Astrocyte of the cerebellum (primary cell): ENCODE data around the gene CCL4.
"Not testable (repeated sequence)": the region's sequence is repeated elsewhere in the genome, so short reads cannot be mapped to it uniquely, and the experiment has no call there.

Source experiments
- DNase-seq: peaks from one replicate; pipeline ENCODE4 v3.0.0-alpha.2; 2011; ENCODE audit warnings: low read depth
- H3K4me3 ChIP-seq: 2 replicates; pipeline ENCODE4 v1.5.1; 2011; ENCODE audit warnings: mild to moderate bottlenecking, low read depth, low read length, moderate library complexity
- in situ Hi-C: cut with HindIII; loops from 2 replicates; pipeline ENCODE4 v1.10.0; 2017; ENCODE audit warnings: low sequenced_read_pairs
- TF ChIP-seq, protein P1 (sequence below): IDR thresholded peaks from 2 replicates; pipeline ENCODE4 v1.5.1; 2012; ENCODE audit warnings: low read length, low read depth, moderate library complexity, mild to moderate bottlenecking; ENCODE audit errors: missing control alignments

Gene CCL4

GRCh38 chr17:36107660-36108059 is 4.0 kb downstream of the CCL4 start:
- no peak for DNase-seq
- TF ChIP-seq, protein P1, sequence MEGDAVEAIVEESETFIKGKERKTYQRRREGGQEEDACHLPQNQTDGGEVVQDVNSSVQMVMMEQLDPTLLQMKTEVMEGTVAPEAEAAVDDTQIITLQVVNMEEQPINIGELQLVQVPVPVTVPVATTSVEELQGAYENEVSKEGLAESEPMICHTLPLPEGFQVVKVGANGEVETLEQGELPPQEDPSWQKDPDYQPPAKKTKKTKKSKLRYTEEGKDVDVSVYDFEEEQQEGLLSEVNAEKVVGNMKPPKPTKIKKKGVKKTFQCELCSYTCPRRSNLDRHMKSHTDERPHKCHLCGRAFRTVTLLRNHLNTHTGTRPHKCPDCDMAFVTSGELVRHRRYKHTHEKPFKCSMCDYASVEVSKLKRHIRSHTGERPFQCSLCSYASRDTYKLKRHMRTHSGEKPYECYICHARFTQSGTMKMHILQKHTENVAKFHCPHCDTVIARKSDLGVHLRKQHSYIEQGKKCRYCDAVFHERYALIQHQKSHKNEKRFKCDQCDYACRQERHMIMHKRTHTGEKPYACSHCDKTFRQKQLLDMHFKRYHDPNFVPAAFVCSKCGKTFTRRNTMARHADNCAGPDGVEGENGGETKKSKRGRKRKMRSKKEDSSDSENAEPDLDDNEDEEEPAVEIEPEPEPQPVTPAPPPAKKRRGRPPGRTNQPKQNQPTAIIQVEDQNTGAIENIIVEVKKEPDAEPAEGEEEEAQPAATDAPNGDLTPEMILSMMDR: no peak
- H3K4me3 ChIP-seq: no peak overlapping the region
- in situ Hi-C loops: loop anchor here (25.0 kb wide), 2 partner anchors 105 to 120 kb away; partner anchors contain the start of genes CCL14, CCL16 and CCL4L2

DNA sequence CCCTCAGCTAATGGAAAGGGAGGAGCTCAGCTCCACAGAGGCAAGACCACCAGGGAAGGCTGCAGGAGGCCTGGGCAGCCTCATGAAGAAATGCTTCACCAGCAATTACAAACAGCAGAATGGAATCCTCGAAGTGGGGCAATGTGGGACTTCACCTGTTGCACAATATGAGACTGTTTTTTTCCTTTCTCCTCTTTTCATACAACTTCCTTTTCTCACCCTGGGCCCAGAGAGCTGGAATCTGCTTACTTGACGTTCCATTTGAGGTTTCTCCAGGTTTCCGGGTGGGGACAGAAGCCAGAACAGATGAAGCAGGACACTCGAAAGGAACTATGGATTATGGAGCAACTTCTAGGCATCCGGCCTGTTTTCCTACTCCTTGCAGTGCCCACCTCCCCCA is 4.6 kb downstream of the CCL4 start:
- in situ Hi-C loops: loop anchor here (25.0 kb wide), 2 partner anchors 104 to 121 kb away; partner anchors contain the start of genes CCL14, CCL16 and CCL4L2
- DNase-seq, H3K4me3 ChIP-seq: not testable (repeated sequence)

DNA sequence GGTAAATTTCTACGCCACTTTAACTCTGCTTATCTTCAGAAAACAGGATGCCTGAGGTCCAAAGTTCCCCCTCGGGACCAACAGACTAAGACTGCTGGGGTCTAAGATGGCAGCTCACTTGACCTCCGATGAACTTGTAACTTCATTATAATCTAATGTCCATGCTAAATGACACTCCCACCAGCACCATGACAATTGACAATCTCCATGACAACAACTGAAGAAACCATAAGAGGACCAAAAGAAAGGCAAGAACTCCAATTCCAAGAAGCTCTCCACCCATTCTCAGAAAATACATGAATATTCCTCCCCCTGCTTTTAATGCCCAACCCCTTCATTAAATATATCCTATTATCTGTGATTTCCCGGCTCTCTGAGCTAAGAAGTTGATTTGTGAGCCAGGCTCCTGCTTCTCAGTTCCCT is 7.5 kb downstream of the CCL4 start:
- TF ChIP-seq, protein P1: no peak
- H3K4me3 ChIP-seq: no peak overlapping the region
- in situ Hi-C loops: loop anchor here (25.0 kb wide), 2 partner anchors 101 to 124 kb away; partner anchors contain the start of genes CCL14, CCL16 and CCL4L2
- DNase-seq: no peak

DNA sequence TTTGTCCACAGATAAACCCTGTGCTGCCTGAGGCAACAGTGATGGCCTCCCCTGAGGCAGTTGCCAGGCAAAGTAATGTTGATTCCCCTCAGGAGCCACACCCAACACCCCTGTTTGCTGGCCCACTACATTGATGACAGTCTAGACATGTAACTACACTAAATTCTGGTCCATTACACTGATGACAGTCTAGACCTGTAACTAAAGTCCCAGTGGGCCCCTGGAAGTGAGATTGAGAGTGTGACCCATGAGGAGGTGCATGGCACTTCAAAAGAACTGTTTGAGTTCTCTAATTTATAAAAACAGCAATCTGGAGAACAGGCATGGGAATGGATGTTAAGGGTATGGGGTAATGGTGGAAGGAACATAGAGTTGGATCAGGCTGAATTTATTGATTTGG is 8.9 kb downstream of the CCL4 start:
- TF ChIP-seq, protein P1: no peak
- H3K4me3 ChIP-seq: no peak overlapping the region
- DNase-seq: no peak
- in situ Hi-C loops: loop anchor here (25.0 kb wide), 2 partner anchors 100 to 125 kb away; partner anchors contain the start of genes CCL14, CCL16 and CCL4L2

DNA sequence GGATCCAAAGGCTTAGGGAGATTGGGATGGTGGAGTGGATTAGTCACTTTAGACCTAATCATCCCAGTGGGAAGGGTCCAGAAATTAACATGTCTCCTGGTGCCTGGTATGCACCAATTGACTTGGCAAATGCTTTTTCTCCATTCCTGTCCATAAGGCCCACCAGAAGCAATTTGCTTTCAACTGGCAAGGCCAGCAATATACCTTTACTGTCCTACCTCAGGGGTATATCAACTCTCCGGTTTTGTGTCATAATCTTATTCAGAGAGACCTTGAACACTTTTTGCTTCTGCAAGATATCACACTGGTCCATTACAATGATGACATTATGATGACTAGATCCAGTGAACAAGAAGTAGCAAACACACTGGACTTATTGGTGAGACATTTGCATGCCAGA is 9.5 kb downstream of the CCL4 start:
- DNase-seq, H3K4me3 ChIP-seq: not testable (repeated sequence)
- in situ Hi-C loops: loop anchor here (25.0 kb wide), 2 partner anchors 99 to 126 kb away; partner anchors contain the start of genes CCL14, CCL16 and CCL4L2

GRCh38 chr17:36114971-36115648 is 11.5 kb downstream of the CCL4 start:
- in situ Hi-C loops: loop anchor here (25.0 kb wide), 2 partner anchors 97 to 128 kb away; partner anchors contain the start of genes CCL14, CCL16 and CCL4L2
- H3K4me3 ChIP-seq: not testable (repeated sequence)
- DNase-seq: peak; percentile 41

- H3K4me3 ChIP-seq, DNase-seq: not testable (repeated sequence)
- in situ Hi-C loops: loop anchor here (25.0 kb wide), 2 partner anchors 97 to 128 kb away; partner anchors contain the start of genes CCL14, CCL16 and CCL4L2
Measured at GRCh38 chr17:36115649-36115977, 12.0 kb downstream of the CCL4 start.

- TF ChIP-seq, protein P1: no peak
- DNase-seq: no peak
- in situ Hi-C loops: loop anchor here (25.0 kb wide), 2 partner anchors 95 to 130 kb away; partner anchors contain the start of genes CCL14, CCL16 and CCL4L2
- H3K4me3 ChIP-seq: no peak overlapping the region
Measured at GRCh38 chr17:36117505-36118382, 14.1 kb downstream of the CCL4 start.
